ENCODE data around the gene SPATA32. TPM values are rescaled to one million over a fixed set of nuclear protein-coding genes. Genes with fewer than 3 reads are reported as not detected.

SPATA32 gene
- total RNA-seq, 1 donor from 2014 or later = not detected

DNA sequence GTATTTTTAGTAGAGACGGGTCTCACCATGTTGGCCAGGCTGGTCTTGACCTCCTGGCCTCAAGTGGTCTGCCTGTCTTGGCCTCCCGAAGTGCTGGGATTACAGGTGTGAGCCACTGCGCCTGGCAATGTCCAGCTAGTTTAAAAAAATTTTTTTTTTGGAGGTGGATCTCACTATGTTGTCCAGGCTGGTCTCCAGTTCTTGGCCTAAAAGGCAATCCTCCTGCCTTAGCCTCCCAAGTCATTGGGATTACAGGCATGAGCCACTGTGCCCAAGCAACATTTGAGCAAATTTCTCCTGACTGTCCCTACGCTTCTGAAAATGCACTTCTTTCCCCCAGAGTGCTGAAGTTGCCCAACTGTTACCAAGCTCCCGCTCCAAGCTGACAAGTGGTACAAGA lies 46.9 kb upstream of the SPATA32 start:
- Histone ChIP-seq H3K27me3 (no peaks in the 10 kb centered on the region), H3K4me1 (peaks cover 89% of the 10 kb centered on the region), H3K36me3 (no peaks in the 10 kb centered on the region), H3K4me3 (no peak overlapping the region), H3K27ac (peak overlapping the region; percentile 92), H3K9me3 (no peaks in the 10 kb centered on the region)
- TF ChIP-seq CTCF (IDR thresholded peaks at IDR 0.05) = no peak
- no peak for TF ChIP-seq POLR2A (IDR thresholded peaks at IDR 0.05)
- TF ChIP-seq POLR2AphosphoS5 (IDR thresholded peaks at IDR 0.05; ENCODE audit: insufficient read depth in 1 of 2, low read depth in 1 of 2) = no peak
- intact Hi-C loops (cut with DNase I) = no loop called here
- DNase-seq (ENCODE audit: extremely low spot score in 2 of 2) = no peak

- Histone ChIP-seq H3K36me3 (no peaks in the 10 kb centered on the region), H3K4me1 (peaks cover 87% of the 10 kb centered on the region), H3K27me3 (no peaks in the 10 kb centered on the region), H3K27ac (peak overlapping the region; percentile 92), H3K9me3 (no peaks in the 10 kb centered on the region), H3K4me3 (no peak overlapping the region)
- intact Hi-C loops (cut with DNase I) = no loop called here
- no peak for DNase-seq (ENCODE audit: extremely low spot score in 2 of 2)
- TF ChIP-seq POLR2A (IDR thresholded peaks at IDR 0.05) (no peak), POLR2AphosphoS5 (IDR thresholded peaks at IDR 0.05; ENCODE audit: insufficient read depth in 1 of 2, low read depth in 1 of 2) (no peak), CTCF (IDR thresholded peaks at IDR 0.05) (no peak)
Measured at GRCh38 chr17:45308016-45308365, 46.1 kb upstream of the SPATA32 start.

DNA sequence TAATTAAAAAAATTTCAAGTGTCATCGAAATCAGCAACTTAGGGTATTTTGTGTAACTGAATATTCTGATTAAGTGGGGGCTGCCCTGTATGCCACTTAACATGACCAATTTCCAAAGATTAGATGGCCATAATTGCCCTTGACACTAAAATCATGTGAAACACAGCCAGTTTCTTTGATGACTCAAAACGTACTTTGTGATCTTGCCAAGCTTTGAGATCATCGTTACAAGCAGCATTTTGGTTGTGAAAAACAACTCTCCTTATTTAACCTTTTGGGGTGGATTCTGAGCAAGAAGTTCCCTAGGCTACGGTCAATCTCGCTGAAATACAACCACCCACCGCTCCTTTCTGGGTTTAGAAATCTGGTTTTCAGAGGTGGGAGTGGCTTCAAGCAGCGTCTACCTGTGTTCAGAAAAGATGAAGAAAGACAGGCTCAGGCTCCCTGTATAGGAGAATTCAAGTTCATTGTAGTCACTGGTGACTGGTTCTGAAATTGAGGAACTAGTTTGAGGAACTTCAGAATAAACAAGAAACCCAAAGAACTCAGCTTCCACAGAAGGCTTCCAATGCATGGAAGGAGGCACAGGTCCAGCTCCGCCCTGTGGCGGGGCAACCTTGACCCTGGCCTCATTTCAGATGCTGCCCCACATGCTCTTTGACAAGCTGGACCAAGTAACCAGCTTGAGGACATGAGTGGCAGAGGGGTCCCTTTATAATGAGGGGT lies 45.6 kb upstream of the SPATA32 start:
- Histone ChIP-seq H3K27ac (peak overlapping the region; percentile 92), H3K27me3 (no peaks in the 10 kb centered on the region), H3K9me3 (no peaks in the 10 kb centered on the region), H3K4me3 (no peak overlapping the region), H3K4me1 (peaks cover 87% of the 10 kb centered on the region), H3K36me3 (no peaks in the 10 kb centered on the region)
- peak in 1 of 2 donors; percentile 89 for TF ChIP-seq POLR2AphosphoS5 (IDR thresholded peaks at IDR 0.05; ENCODE audit: insufficient read depth in 1 of 2, low read depth in 1 of 2)
- TF ChIP-seq POLR2A (IDR thresholded peaks at IDR 0.05) = no peak
- no peak for TF ChIP-seq CTCF (IDR thresholded peaks at IDR 0.05)
- intact Hi-C loops (cut with DNase I) = no loop called here
- no peak for DNase-seq (ENCODE audit: extremely low spot score in 2 of 2)

- Histone ChIP-seq H3K27ac (peak overlapping the region; percentile 92), H3K27me3 (no peaks in the 10 kb centered on the region), H3K4me3 (no peak overlapping the region), H3K9me3 (no peaks in the 10 kb centered on the region), H3K36me3 (no peaks in the 10 kb centered on the region), H3K4me1 (peaks cover 87% of the 10 kb centered on the region)
- no peak for TF ChIP-seq POLR2AphosphoS5 (IDR thresholded peaks at IDR 0.05; ENCODE audit: insufficient read depth in 1 of 2, low read depth in 1 of 2)
- intact Hi-C loops (cut with DNase I) = no loop called here
- no peak for DNase-seq (ENCODE audit: extremely low spot score in 2 of 2)
Measured at GRCh38 chr17:45306623-45307022, 44.7 kb upstream of the SPATA32 start.

DNA sequence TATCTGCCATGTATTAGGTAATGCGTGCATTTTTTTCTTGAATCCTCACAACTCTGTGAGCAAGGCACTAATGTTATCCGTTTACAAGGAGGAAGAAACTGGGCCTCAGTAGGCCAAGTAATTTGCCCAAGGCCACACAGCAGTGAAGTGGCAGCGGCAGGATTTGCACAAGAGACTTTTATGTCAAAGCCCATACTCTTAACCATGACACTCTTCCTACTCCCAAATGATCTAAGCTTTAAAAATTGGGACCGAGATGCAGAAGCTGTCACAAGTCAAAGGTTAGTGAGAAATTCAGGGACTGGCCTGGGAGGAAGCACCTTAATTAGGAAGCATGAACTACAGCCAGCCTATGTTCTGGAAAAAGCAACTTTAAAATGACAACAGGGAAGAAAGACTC lies 44.2 kb upstream of the SPATA32 start:
- Histone ChIP-seq H3K27ac (peak overlapping the region; percentile 92), H3K36me3 (no peaks in the 10 kb centered on the region), H3K9me3 (no peaks in the 10 kb centered on the region), H3K4me3 (no peak overlapping the region), H3K4me1 (peaks cover 82% of the 10 kb centered on the region), H3K27me3 (no peaks in the 10 kb centered on the region)
- TF ChIP-seq POLR2AphosphoS5 (IDR thresholded peaks at IDR 0.05; ENCODE audit: insufficient read depth in 1 of 2, low read depth in 1 of 2) (no peak), CTCF (IDR thresholded peaks at IDR 0.05) (no peak), POLR2A (IDR thresholded peaks at IDR 0.05) (no peak)
- intact Hi-C loops (cut with DNase I) = no loop called here
- no peak for DNase-seq (ENCODE audit: extremely low spot score in 2 of 2)
